Hematopoietic multipotent progenitor cell treated with erythropoietin and hydrocortisone succinate and interleukin-3 and kit ligand, for 6 days (in vitro differentiated cells): ENCODE results near the gene SLC6A9.

Experiments
- DNase-seq: peaks from one replicate; pipeline ENCODE4 v3.0.0-alpha.2; 2015

Gene SLC6A9

DNA sequence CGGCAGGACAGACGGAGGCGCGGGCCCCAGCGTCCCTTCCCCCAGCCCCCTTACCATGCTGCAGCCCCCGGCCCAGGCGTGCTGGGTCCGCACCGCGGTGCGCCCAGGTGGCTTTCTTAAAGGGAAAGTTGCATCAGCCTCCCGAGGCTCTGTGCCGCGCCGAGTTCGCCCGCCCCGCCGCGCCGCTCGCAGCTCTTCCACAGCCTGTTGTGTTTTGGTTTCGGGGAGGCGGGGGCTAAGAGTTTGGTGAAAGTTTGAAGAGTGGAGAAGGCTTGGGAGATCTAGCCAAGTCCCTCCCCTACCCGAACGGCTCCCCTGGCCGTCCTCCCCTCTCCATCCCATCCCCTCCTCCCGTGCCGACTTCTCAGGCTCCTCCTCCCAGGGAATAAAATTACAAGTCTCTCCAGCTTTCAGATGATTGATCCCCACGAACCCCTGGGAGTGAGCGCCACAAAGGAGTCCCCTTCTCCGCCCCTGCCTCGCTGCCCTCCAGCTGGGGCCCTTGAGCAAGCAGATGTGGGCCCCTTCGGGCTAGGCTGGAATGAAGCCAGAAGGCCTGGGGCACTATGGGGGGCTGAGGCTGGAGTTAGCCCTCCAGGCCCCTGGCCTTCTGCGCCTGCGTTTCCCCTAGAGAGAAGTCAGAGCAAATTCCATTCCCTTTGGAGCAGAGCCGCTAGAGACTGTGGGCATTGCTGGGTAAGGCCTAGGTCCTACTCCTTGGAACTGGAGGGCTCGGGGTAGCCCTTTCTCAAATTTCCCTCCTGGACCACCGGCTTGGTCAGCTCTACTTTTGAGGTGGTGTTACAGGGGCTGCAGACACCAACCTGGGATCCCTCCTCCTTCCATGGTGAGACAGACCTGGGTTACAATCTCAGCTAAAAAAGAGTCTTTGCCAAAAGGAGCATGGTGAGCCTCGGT is at the start of gene SLC6A9:
Gene SLC6A9, minus strand, starts transcription at position 211 of the 918 bp plus-strand sequence. CDS start 7,185 bp downstream, outside the sequence.
- peak; percentile 76 for DNase-seq

DNA sequence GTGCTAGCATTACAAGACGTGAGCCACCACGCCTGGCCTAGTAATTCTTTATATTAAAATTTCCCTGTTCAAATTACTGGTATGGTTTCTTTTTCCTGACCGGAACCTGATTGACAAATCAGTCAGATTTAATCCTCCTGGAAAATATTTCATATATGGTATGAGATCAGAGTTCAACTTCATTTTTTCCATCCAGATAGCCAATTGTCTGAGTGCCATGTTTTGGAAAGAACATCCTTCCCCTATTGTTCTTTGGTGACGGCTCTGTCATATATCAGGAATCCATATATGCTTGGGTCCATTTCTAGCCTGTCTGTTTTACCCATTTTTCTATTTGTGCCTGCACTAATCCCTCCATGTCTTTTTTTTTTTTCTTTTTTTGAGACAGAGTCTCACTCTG is 48.3 kb upstream of the SLC6A9 start:
- no peak for DNase-seq

DNA sequence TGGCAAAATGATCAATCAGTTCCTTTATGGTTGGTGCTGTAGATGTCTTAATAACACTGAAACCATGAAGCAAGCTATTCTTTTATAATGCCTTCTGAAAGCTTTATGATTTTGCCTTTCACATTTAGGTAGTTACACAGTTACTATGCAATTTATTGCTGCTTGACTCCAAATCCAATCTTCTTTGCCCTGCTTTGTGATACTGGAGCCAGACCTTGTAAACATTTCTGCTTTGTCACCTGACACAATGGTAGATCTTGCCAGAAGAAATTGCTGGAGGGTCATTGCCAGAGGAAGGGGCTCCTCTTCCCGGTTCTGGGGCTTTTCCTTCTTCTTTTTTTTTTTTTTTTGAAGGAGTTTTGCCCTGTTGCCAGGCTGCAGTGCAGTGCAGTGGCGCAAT is 46.8 kb upstream of the SLC6A9 start:
- DNase-seq: no peak

GRCh38 chr1:44077421-44077820 is 46.2 kb upstream of the SLC6A9 start:
- DNase-seq: no peak

DNA sequence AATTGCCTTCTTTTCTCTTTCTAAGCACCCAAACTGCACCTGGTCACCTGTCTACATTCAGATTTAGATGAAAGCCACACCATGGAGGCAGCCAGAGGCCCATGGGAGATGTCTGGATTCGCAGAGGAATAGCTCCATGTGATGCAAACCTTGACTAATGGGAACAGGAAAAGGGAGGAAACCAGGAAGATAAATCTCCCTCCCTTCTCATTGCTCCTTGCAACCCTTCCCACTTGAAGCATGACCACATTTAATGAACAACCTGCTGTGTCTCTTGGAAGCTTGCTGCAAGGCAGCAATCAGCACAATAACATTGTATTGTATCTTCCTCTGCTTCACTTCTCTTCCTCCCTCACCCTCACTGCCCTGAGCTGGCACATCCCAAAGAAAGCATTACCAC is 44.8 kb upstream of the SLC6A9 start:
- DNase-seq: no peak

DNA sequence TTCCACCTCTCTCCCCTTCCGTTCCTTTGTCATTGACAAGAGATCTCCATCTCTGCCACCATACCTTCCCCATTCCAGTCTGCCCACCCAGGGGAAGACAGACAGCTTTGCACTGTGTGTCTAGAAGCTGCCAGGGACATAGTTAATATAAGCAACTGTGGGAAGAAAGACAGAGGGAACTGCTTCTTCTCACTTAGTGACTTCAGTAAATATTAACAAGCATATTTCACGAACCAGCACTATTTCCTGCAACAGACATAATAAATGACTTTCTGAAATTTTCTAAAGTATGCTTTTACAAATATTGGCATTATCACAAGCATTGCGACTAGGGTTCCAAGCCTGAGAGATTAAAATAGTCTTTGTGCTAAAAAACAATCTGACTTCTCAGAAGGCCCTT is 43.2 kb upstream of the SLC6A9 start:
- DNase-seq: no peak

DNA sequence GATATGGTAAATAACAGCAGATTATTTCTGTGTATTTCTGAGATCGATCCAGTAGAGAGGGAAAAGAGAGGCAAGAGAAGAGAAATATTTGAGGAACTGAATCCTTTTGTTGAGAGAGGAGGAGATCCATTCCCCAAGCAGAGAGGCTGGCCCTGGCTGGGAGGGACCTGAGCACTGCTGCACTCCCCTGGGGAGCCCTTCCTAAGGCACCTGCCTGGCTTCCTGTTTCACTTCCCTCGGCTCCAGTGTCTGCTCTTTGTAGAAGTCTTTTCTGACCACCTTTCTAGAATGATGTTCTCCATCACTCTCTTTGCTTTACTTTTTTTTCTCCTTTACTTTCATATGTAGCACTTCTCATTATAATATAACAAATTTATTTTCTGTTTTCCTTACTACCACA is 42.3 kb upstream of the SLC6A9 start:
- DNase-seq: no peak

DNA sequence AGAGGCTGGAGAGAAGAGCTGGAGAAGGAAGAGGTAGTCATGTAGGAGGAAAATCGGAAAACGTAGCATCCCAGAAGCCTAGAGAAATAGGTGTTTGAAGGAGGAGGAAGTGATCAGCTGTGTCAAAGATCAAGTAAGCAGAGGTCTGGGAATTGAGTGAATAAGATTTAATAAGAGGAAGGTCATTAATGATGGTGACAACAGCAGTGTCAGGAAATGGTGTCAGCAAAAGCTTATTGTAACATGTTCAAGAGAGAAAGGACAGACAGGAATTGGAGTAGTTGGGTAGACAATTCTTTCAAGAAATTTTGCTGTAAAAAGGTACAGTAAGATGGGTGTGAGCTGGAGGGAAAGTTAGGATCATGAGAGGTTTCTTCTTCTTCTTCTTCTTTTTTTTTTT is 41.6 kb upstream of the SLC6A9 start:
- no peak for DNase-seq

- DNase-seq: peak; percentile 44
These were observed 40.9 kb upstream of the SLC6A9 start for GRCh38 chr1:44072204-44072603.

GRCh38 chr1:44071461-44071860 is 40.2 kb upstream of the SLC6A9 start:
- DNase-seq: no peak

DNA sequence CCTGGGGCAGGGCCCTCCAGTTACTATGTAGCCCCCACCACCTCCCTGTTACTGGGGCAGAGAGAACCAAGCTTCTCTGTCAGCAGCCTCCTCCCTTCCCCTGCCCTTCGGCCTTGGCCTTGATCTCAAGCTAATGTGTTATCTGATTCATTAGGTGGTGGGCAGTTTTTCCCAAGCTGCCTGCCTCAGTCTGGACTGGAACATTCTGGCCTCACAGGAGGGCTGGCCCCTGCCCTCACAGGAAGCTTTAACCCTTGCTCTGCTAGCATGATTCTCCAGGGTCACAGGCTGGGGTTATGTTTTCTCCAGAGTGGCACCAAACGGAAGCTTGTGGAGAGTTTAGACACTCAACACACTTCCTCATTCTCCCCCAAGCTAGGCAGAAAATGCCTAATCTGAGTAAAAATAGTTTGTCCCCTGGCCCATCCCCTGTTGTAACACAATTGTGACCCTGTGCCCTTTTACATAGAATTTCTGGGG is 37.2 kb upstream of the SLC6A9 start:
- DNase-seq: peak; percentile 64

DNA sequence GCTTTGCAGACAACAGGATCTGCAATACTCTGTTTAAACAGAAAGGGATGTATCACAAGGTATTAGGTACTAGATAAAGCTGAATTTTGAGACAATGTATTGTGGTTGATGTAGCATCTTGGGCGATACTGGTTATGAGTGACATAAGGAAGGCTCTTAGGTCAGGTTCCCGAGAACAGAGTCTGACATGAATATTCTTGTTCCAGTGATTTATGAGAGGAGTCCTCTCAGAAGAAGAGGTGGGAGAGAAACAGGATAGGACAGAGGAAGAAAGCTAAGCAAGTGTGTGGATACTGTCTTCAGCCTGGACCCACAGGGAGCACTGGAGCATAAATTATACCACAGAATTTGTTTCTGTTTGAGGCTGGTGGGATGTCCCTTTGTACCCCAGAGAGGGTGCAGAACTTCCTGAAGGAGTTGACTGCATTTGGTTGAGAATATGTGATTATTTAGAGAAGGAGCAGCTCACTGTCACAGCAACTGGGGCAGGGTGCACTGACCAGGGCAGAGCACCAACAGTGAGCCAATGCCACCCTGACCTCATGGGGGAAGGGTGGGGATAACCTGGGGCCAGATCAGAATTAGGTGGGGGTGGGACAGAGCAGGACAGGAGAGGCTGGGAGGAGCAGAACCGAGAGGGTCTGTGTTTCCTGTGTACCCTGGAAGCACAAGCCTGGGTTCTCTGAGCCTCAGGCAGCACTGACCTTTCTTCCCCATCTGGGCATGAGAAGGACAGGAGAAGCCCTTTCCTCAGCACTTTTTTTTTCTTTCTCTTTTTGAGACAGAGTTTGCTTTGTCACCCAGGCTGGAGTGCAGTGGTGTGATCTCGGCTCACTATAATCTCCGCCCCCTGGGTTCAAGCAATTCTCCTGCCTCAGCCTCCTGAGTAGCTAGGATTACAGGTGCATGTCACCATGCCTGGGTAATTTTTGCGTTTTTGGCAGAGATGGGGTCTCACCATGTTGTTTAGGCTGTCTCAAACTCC is 36.3 kb upstream of the SLC6A9 start:
- DNase-seq: no peak

DNA sequence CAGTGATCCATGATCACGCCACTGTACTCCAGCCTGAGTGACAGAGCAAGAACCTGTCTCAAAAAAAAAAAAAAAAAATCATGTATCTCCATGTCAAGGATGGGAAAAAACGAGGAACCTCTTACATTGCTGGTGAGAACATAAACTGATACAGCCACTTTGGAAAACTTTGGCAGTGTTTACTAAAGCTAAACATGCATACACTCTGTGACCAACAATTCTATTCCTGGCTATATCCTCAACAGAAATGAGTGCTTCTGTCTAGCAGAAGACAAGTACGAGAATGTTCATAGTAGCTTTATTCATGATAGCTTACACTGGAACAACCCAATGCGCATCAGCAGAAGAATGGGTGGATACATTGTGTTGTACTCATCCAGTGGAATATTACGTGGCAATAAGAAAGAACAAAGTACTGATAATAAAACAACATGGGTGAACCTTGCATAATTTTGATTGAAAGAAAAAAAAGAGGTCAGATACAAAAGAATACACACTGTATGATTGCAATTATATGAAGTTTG is 31.5 kb upstream of the SLC6A9 start:
- DNase-seq: no peak

- DNase-seq: no peak
These were observed 30.6 kb upstream of the SLC6A9 start for GRCh38 chr1:44061857-44062256.

DNA sequence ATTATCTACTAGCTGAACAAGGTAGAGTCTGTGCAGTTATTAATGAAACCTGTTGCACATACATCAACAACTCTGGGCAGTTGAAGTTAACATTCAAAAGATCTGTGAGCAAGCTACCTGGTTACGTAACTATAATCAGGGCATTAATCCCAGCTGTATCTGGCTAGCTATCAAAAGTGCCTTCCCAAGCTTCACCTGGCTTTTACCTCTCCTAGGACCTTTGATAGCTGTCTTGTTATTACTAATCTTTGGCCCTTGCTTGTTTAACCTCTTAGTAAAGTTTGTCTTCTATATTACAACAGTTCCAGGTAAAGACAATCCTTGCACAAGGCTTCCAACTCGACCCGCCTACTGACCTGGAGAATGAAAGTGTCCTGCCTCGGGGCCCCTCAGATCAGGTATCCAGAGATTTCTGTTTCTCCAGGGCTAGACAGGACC is 29.6 kb upstream of the SLC6A9 start:
- no peak for DNase-seq

- no peak for DNase-seq
These were observed 28.5 kb upstream of the SLC6A9 start for GRCh38 chr1:44059664-44060355.

GRCh38 chr1:44059212-44059611 is 27.9 kb upstream of the SLC6A9 start:
- no peak for DNase-seq

- DNase-seq: no peak
These were observed 26.0 kb upstream of the SLC6A9 start for GRCh38 chr1:44057293-44057692.

GRCh38 chr1:44053394-44053793 is 22.1 kb upstream of the SLC6A9 start:
- DNase-seq: no peak

GRCh38 chr1:44050261-44050660 is 19.0 kb upstream of the SLC6A9 start:
- no peak for DNase-seq

DNA sequence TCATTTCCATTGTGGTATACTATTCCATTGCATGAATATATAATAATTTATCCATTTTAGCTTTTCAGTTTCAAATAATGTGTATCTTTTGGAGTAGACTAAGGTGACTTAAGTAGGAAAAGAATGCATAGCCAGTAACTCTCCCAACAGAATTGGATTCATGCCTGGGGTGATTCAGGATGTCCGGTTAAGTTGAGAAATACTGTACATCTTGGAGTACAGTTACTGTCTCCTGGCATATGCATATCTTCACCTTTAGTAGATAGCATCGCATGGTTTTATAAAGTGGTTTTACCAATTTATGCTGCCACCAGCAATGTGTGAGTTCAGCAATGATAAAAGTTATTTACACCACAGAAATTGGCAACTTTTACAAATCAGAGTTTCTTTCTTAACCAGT is 18.6 kb upstream of the SLC6A9 start:
- no peak for DNase-seq

- no peak for DNase-seq
These were observed 17.4 kb upstream of the SLC6A9 start for GRCh38 chr1:44048532-44049215.
